GM12878 (cell line): Measurements from ENCODE around the gene DYRK4. TPM values are rescaled to one million over a fixed set of nuclear protein-coding genes. Genes with fewer than 3 reads are reported as not detected.

ENCODE experiments used
- BHLHE40 ChIP-seq, 2 experiments: fragments of 450-650 bp in 1 of 2; IDR thresholded peaks; 2 replicates each; pipeline ENCODE4 v1.6.1; 2011 to 2017; ENCODE audit warnings: low read depth in 2 of 2, borderline replicate concordance in 1 of 2, improper control_type of control experiment in 1 of 2, low read length in 1 of 2, mild to moderate bottlenecking in 1 of 2
- E2F8 ChIP-seq: fragments of 450-650 bp; IDR thresholded peaks from 2 replicates; pipeline ENCODE4 v1.6.1; 2018; ENCODE audit warnings: mild to moderate bottlenecking, low read depth, moderate library complexity; ENCODE audit not compliant: partially characterized antibody
- EP300 ChIP-seq, 2 experiments: fragments of 150-350 bp in 1 of 2; IDR thresholded peaks; 2 replicates each; pipeline ENCODE4 v1.6.1; 2011 to 2012; ENCODE audit warnings: low read depth in 2 of 2, low read length in 2 of 2, borderline replicate concordance in 1 of 2, improper control_type of control experiment in 1 of 2, inconsistent platforms in 1 of 2; ENCODE audit not compliant: control insufficient read depth in 1 of 2
- IKZF1 ChIP-seq: fragments of 450-650 bp; conservative IDR thresholded peaks from 2 replicates; pipeline ENCODE4 v1.6.1; 2017; ENCODE audit warnings: antibody characterized with exemption, mild to moderate bottlenecking
- JUND ChIP-seq: IDR thresholded peaks from 2 replicates; pipeline ENCODE4 v1.6.1; 2012; ENCODE audit warnings: low read depth, mild to moderate bottlenecking, low read length, improper control_type of control experiment, moderate library complexity
- KLF5 ChIP-seq: fragments of 450-650 bp; IDR thresholded peaks from 2 replicates; pipeline ENCODE4 v1.6.1; 2014; ENCODE audit warnings: mild to moderate bottlenecking; ENCODE audit not compliant: partially characterized antibody
- NR2C1 ChIP-seq: fragments of 450-650 bp; IDR thresholded peaks from 2 replicates; pipeline ENCODE4 v1.6.1; 2017; ENCODE audit warnings: antibody characterized with exemption, mild to moderate bottlenecking, moderate library complexity
- NR2F1 ChIP-seq: fragments of 450-650 bp; conservative IDR thresholded peaks from 2 replicates; pipeline ENCODE4 v1.6.1; 2017; ENCODE audit warnings: mild to moderate bottlenecking
- NRF1 ChIP-seq: conservative IDR thresholded peaks from 2 replicates; pipeline ENCODE4 v1.6.1; 2011; ENCODE audit warnings: mild to moderate bottlenecking, low read depth, low read length, improper control_type of control experiment
- PKNOX1 ChIP-seq: fragments of 450-650 bp; IDR thresholded peaks from 2 replicates; pipeline ENCODE4 v1.6.1; 2016; ENCODE audit warnings: mild to moderate bottlenecking
- RAD21 ChIP-seq: IDR thresholded peaks from 2 replicates; pipeline ENCODE4 v1.6.1; 2011; ENCODE audit warnings: mild to moderate bottlenecking, low read depth, low read length, moderate library complexity; ENCODE audit not compliant: insufficient read depth
- RAD51 ChIP-seq: fragments of 450-650 bp; IDR thresholded peaks from 2 replicates; pipeline ENCODE4 v1.6.1; 2016; ENCODE audit warnings: moderate library complexity, mild to moderate bottlenecking, inconsistent platforms
- SRF ChIP-seq, 2 experiments: IDR thresholded peaks; 2 replicates each; pipeline ENCODE4 v1.6.1; 2011; ENCODE audit warnings: low read depth in 2 of 2, low read length in 2 of 2, mild to moderate bottlenecking in 1 of 2, moderate library complexity in 1 of 2
- STAT1 ChIP-seq: fragments of 450-650 bp; conservative IDR thresholded peaks from 2 replicates; pipeline ENCODE4 v1.6.1; 2014; ENCODE audit warnings: antibody characterized with exemption, mild to moderate bottlenecking
- SUZ12 ChIP-seq: fragments of 200-600 bp; sonication (generic); IDR thresholded peaks from one replicate; pipeline ENCODE4 v1.6.1; 2018; ENCODE audit warnings: antibody characterized with exemption, mild to moderate bottlenecking; ENCODE audit not compliant: unreplicated experiment
- ZBED1 ChIP-seq: IDR thresholded peaks from 2 replicates; pipeline ENCODE4 v1.6.1; 2016; ENCODE audit warnings: borderline replicate concordance
- polyA plus RNA-seq, 11 experiments: library from polyadenylated mRNA; depleted of rRNA in 4 of 11; unstranded in 6 of 11; stranded (reverse) in 5 of 11; fragments of >200 nt; fragmentation: Nextera tagmentation in 4 of 11; fragmentation: Illumina TruSeq in 1 of 11; extraction: Ambion mirVana in 4 of 11; extraction: Trizol in 1 of 11; gene quantifications; 1 replicate in 1 of 11; 2 replicates in 10 of 11; pipeline versions ENCODE4 v1.2.1 to v1.2.3, GENCODE V29; 2011 to 2016; ENCODE audit warnings: inconsistent platforms in 2 of 11, missing spikeins in 2 of 11, low read depth in 1 of 11
- total RNA-seq, 4 experiments: library from RNA; depleted of rRNA in 3 of 4; stranded (reverse); fragments of >200 nt in 3 of 4; fragmentation: Illumina TruSeq in 1 of 4; extraction: Trizol in 1 of 4; gene quantifications; 2 replicates each; pipeline versions ENCODE4 v1.2.1 to v1.2.3, GENCODE V29; 2013 to 2021
- TF ChIP-seq, protein P1 (sequence below): fragments of 450-650 bp; formaldehyde crosslinking; IDR thresholded peaks from 2 replicates; pipeline ENCODE4 v1.5.0; 2022; ENCODE audit warnings: mild to moderate bottlenecking, missing genetic modification characterization

Gene DYRK4
- total and polyA plus RNA-seq, 10 of the 15 experiments (the other 5 are each of a cell fraction or from before 2014, with no cell fraction given): 30.8 to 66.7 (median 46.8) TPM

DNA sequence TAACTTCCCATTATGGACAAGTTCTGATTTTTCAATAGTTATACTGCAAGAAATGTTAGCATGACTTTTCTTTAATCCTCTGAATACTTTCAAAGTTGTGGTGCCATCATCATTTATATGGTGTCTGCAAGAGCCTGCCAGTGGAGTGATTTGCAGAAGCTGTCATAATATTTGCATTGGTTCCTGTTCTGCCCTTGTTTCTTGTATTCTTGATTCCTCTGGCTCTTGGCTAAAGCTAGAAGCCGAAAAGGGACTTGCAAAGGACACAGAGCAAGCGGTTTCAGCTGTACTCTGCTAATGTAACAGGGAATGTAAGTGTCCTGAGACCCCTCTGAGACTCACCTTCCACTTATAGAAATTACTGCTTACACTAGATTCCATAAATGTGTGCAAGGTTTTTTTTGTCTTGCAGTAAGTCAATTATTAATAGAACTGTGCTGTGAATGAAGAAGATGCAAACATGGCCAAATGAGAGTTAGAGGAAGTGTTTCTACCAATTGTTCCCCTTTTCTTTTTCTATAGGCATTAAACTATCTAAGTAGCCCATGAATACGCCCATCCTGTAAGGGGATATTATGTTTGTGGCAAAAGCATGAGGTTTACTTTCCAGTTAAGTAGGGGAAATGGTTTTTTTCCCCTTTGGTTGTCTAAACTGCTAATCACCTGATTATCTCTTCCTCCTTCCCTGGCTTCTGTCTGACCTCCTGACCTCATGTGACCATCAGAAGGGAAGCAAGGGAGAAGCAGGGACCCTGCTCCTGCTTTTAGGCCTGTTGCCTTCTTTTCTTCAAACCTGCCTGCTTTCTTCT is 5.3 kb downstream of the DYRK4 start (continued):
- TF ChIP-seq, protein P1, sequence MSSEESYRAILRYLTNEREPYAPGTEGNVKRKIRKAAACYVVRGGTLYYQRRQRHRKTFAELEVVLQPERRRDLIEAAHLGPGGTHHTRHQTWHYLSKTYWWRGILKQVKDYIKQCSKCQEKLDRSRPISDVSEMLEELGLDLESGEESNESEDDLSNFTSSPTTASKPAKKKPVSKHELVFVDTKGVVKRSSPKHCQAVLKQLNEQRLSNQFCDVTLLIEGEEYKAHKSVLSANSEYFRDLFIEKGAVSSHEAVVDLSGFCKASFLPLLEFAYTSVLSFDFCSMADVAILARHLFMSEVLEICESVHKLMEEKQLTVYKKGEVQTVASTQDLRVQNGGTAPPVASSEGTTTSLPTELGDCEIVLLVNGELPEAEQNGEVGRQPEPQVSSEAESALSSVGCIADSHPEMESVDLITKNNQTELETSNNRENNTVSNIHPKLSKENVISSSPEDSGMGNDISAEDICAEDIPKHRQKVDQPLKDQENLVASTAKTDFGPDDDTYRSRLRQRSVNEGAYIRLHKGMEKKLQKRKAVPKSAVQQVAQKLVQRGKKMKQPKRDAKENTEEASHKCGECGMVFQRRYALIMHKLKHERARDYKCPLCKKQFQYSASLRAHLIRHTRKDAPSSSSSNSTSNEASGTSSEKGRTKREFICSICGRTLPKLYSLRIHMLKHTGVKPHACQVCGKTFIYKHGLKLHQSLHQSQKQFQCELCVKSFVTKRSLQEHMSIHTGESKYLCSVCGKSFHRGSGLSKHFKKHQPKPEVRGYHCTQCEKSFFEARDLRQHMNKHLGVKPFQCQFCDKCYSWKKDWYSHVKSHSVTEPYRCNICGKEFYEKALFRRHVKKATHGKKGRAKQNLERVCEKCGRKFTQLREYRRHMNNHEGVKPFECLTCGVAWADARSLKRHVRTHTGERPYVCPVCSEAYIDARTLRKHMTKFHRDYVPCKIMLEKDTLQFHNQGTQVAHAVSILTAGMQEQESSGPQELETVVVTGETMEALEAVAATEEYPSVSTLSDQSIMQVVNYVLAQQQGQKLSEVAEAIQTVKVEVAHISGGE (CRISPR knock-in tag): no peak
- TF ChIP-seq NR2F1 (peak; percentile 90), KLF5 (no peak), ZBED1 (no peak), RAD21 (no peak), IKZF1 (peak; percentile 57; the same call in 1 of the 2 replicates), SUZ12 (no peak), PKNOX1 (no peak), NR2C1 (no peak), EP300 (IDR thresholded peaks at IDR 0.05; ENCODE audit: borderline replicate concordance in 1 of 2, control insufficient read depth in 1 of 2, low read depth in 2 of 2, low read length in 2 of 2) (no peak), JUND (no peak), BHLHE40 (IDR thresholded peaks at IDR 0.05; ENCODE audit: borderline replicate concordance in 1 of 2, low read depth in 2 of 2, low read length in 1 of 2) (peak; percentile 75 to 79), NRF1 (no peak), RAD51 (peak; percentile 59; the same call in 1 of the 2 replicates), E2F8 (no peak), SRF (IDR thresholded peaks at IDR 0.05; ENCODE audit: low read depth in 2 of 2, low read length in 2 of 2) (no peak), STAT1 (no peak)
